BJ (cell line): ENCODE measurements around the gene PAXIP1. TPM values are rescaled to one million over a fixed set of nuclear protein-coding genes. Genes with fewer than 3 reads are reported as not detected.

Experiments used
- CTCF ChIA-PET: fragments of 350-600 bp; formaldehyde crosslinking; extraction: SDS; loops from one replicate; lab custom pipeline; 2021; ENCODE audit warnings: antibody characterized with exemption, inconsistent platforms; lab: Yijun Ruan, JAX
- POLR2A ChIA-PET: fragments of 300-600 bp; sonication (Branson Sonifier 250); formaldehyde crosslinking; extraction: SDS; loops from one replicate; lab custom pipeline; 2021; ENCODE audit warnings: antibody characterized with exemption; lab: Charles Lee
- DNase-seq: peaks from one replicate; pipeline ENCODE4 v3.0.0-alpha.2; 2011; ENCODE audit warnings: low read depth
- H3K27me3 ChIP-seq: 2 replicates; pipeline ENCODE4 v1.6.0; 2011; ENCODE audit warnings: low read length; ENCODE audit not compliant: control insufficient read depth, insufficient read depth
- H3K36me3 ChIP-seq: 2 replicates; pipeline ENCODE4 v1.5.1; 2011; ENCODE audit warnings: low read length; ENCODE audit not compliant: control insufficient read depth, insufficient read depth
- H3K4me3 ChIP-seq: 2 replicates; pipeline ENCODE4 v1.5.1; 2011; ENCODE audit warnings: low read depth, mild to moderate bottlenecking, control low read depth, low read length
- CTCF ChIP-seq: IDR thresholded peaks from 2 replicates; pipeline ENCODE4 v1.5.1; 2011; ENCODE audit warnings: low read depth, mild to moderate bottlenecking, control low read depth, inconsistent platforms, low read length, moderate library complexity; ENCODE audit not compliant: insufficient read depth
- polyA plus RNA-seq: library from polyadenylated mRNA; depleted of rRNA; stranded (reverse); fragments of >200 nt; gene quantifications from 2 replicates; pipeline ENCODE4 v1.2.3, GENCODE V29; 2011

The PAXIP1 gene
- polyA plus RNA-seq, 1 experiment = 4.6 TPM

GRCh38 chr7:154905615-154906014, 97.3 kb downstream of the PAXIP1 start:
- POLR2A ChIA-PET = no interaction called here
- Histone ChIP-seq H3K27me3 (no peaks in the 10 kb centered on the region), H3K4me3 (no peak overlapping the region), H3K36me3 (no peaks in the 10 kb centered on the region)
- CTCF ChIA-PET = no interaction called here
- no peak for DNase-seq
- TF ChIP-seq CTCF = no peak

- Histone ChIP-seq H3K27me3 (no peaks in the 10 kb centered on the region), H3K4me3 (no peak overlapping the region), H3K36me3 (no peaks in the 10 kb centered on the region)
- no peak for TF ChIP-seq CTCF
- ChIA-PET POLR2A (no interaction called here), CTCF (interaction anchor here (0.9 kb wide), 1 partner anchor 9 kb away, joined by 4 read pairs; no protein-coding TSS in a partner anchor)
- DNase-seq = no peak
These were observed 97.8 kb downstream of the PAXIP1 start for GRCh38 chr7:154905146-154905545.

- POLR2A ChIA-PET = no interaction called here
- no peak for TF ChIP-seq CTCF
- CTCF ChIA-PET = interaction anchor here (1.2 to 1.6 kb wide), 3 partner anchors 8 to 15 kb away, joined by 3 to 5 read pairs (median 3); no protein-coding TSS in a partner anchor
- DNase-seq = no peak
- Histone ChIP-seq H3K36me3 (no peaks in the 10 kb centered on the region), H3K27me3 (no peaks in the 10 kb centered on the region), H3K4me3 (no peak overlapping the region)
These were observed 99.7 kb downstream of the PAXIP1 start for GRCh38 chr7:154903083-154903731.

- no peaks in the 10 kb centered on the region for H3K27me3 ChIP-seq
- ChIA-PET POLR2A (no interaction called here), CTCF (interaction anchor here (1.2 to 1.6 kb wide), 3 partner anchors 9 to 14 kb away, joined by 3 to 5 read pairs (median 3); no protein-coding TSS in a partner anchor)
- DNase-seq = no peak
- no peak overlapping the region for H3K4me3 ChIP-seq
- no peaks in the 10 kb centered on the region for H3K36me3 ChIP-seq
- TF ChIP-seq CTCF = no peak
These were observed 100.3 kb downstream of the PAXIP1 start for GRCh38 chr7:154902600-154903082.

- Histone ChIP-seq H3K4me3 (no peak overlapping the region), H3K27me3 (no peaks in the 10 kb centered on the region), H3K36me3 (no peaks in the 10 kb centered on the region)
- no peak for TF ChIP-seq CTCF
- ChIA-PET CTCF (interaction anchor here (0.7 kb wide), 1 partner anchor 14 kb away, joined by 3 read pairs; no protein-coding TSS in a partner anchor), POLR2A (no interaction called here)
- no peak for DNase-seq
These were observed 103.1 kb downstream of the PAXIP1 start for GRCh38 chr7:154899862-154900261.
